A549 (cell line): ENCODE data around the gene GAL3ST2.

ENCODE experiments used
- CEBPB ChIP-seq, 2 experiments: fragments of >200 bp in 1 of 2; sonication (Bioruptor Twin) in 1 of 2; formaldehyde crosslinking in 1 of 2; IDR thresholded peaks; 2 replicates each; pipeline ENCODE4 v1.6.1; 2012 to 2016
- CTCF ChIP-seq: fragments of >200 bp; sonication (Bioruptor Twin); formaldehyde crosslinking; IDR thresholded peaks from 3 replicates; pipeline ENCODE4 v1.5.1; 2016
- EHMT2 ChIP-seq: fragments of 200-600 bp; sonication (generic); IDR thresholded peaks from 2 replicates; pipeline ENCODE4 v1.6.1; 2016; ENCODE audit warnings: antibody characterized with exemption, low read depth, mild to moderate bottlenecking, moderate library complexity
- KDM5A ChIP-seq: fragments of 200-600 bp; sonication (generic); IDR thresholded peaks from 2 replicates; pipeline ENCODE4 v1.6.1; 2016; ENCODE audit warnings: antibody characterized with exemption, mild to moderate bottlenecking
- POLR2A ChIP-seq: IDR thresholded peaks from 2 replicates; pipeline ENCODE4 v1.6.1; 2012; ENCODE audit warnings: mild to moderate bottlenecking, low read length
- RCOR1 ChIP-seq: fragments of 150-350 bp; IDR thresholded peaks from 2 replicates; pipeline ENCODE4 v1.6.1; 2014; ENCODE audit warnings: antibody characterized with exemption, low read length, low read depth
- RNF2 ChIP-seq: fragments of 200-600 bp; sonication (generic); IDR thresholded peaks from 2 replicates; pipeline ENCODE4 v1.6.1; 2016; ENCODE audit warnings: low read depth, mild to moderate bottlenecking, antibody characterized with exemption, moderate library complexity, borderline replicate concordance
- SREBF2 ChIP-seq: fragments of 450-650 bp; IDR thresholded peaks from 2 replicates; pipeline ENCODE4 v1.6.1; 2014; ENCODE audit warnings: mild to moderate bottlenecking, moderate library complexity

GRCh38 chr2:241794250-241794823 lies 17.7 kb downstream of the GAL3ST2 start:
- no peak for TF ChIP-seq CTCF
- TF ChIP-seq EHMT2: no peak
- no peak for TF ChIP-seq KDM5A
- no peak for TF ChIP-seq CEBPB (IDR thresholded peaks at IDR 0.05)
- no peak for TF ChIP-seq POLR2A
- no peak for TF ChIP-seq RCOR1
- TF ChIP-seq SREBF2: no peak
- no peak for TF ChIP-seq RNF2
